SU-DHL-6 (cell line): Measurements from ENCODE around the gene BRCA1.

ENCODE experiments used
- H2AFZ ChIP-seq: fragments of 200-600 bp; sonication (generic); 2 replicates; pipeline ENCODE4 v1.6.1; 2014; ENCODE audit warnings: low read depth, mild to moderate bottlenecking, moderate library complexity, mixed read lengths, antibody characterized with exemption, low read length; ENCODE audit not compliant: severe bottlenecking
- H3F3A ChIP-seq: fragments of 200-600 bp; shearing (Covaris generic); 2 replicates; pipeline ENCODE4 v1.6.0; 2016; ENCODE audit warnings: antibody characterized with exemption, mild to moderate bottlenecking; ENCODE audit not compliant: insufficient read depth
- H3K27ac ChIP-seq: fragments of 200-600 bp; sonication (generic); 2 replicates; pipeline ENCODE4 v1.5.1; 2016; ENCODE audit warnings: low read depth, mild to moderate bottlenecking, low read length, moderate library complexity, mixed read lengths
- H3K27me3 ChIP-seq: fragments of 200-600 bp; sonication (generic), shearing (Covaris generic); 2 replicates; pipeline ENCODE4 v1.6.0; 2014; ENCODE audit warnings: mild to moderate bottlenecking, low read length
- H3K36me3 ChIP-seq: fragments of 200-600 bp; sonication (generic); 2 replicates; pipeline ENCODE4 v1.6.1; 2014; ENCODE audit warnings: mild to moderate bottlenecking, low read length, mixed read lengths
- H3K4me2 ChIP-seq: fragments of 300-600, 200-600 bp; shearing (Covaris generic), sonication (generic); 2 replicates; pipeline ENCODE4 v1.6.0; 2014; ENCODE audit warnings: low read length, low read depth, mild to moderate bottlenecking; ENCODE audit not compliant: poor library complexity, severe bottlenecking
- H3K4me3 ChIP-seq: fragments of 200-600 bp; sonication (generic); 2 replicates; pipeline ENCODE4 v1.5.1; 2014; ENCODE audit warnings: antibody characterized with exemption, low read length, mild to moderate bottlenecking, mixed read lengths; ENCODE audit not compliant: insufficient read depth, poor library complexity, severe bottlenecking
- H3K79me2 ChIP-seq: fragments of 200-600 bp; sonication (generic); 2 replicates; pipeline ENCODE4 v1.6.1; 2014; ENCODE audit warnings: mild to moderate bottlenecking, low read length, moderate library complexity; ENCODE audit not compliant: insufficient read depth
- H3K9ac ChIP-seq: fragments of 200-600 bp; sonication (generic); 2 replicates; pipeline ENCODE4 v1.7.0; 2014; ENCODE audit warnings: mild to moderate bottlenecking, low read length
- H3K9me2 ChIP-seq: fragments of 200-600 bp; sonication (generic); replicated peaks from 2 replicates; pipeline ENCODE4 v1.6.1; 2014; ENCODE audit warnings: low read length; ENCODE audit not compliant: insufficient read depth
- H3K9me3 ChIP-seq: fragments of 200-600 bp; sonication (generic); 2 replicates; pipeline ENCODE4 v1.6.1; 2014; ENCODE audit warnings: low read length, mixed read lengths; ENCODE audit not compliant: insufficient read depth
- H4K20me1 ChIP-seq: fragments of 200-600 bp; sonication (generic); 2 replicates; pipeline ENCODE4 v1.6.1; 2014; ENCODE audit warnings: low read depth, mild to moderate bottlenecking, antibody characterized with exemption, low read length, moderate library complexity, mixed read lengths
- EZH2phosphoT487 ChIP-seq: fragments of 200-600 bp; sonication (generic), shearing (Covaris generic); conservative IDR thresholded peaks from 2 replicates; pipeline ENCODE4 v1.6.1; 2018; ENCODE audit warnings: mild to moderate bottlenecking, antibody characterized with exemption, low read length, moderate library complexity, mixed read lengths
- TF ChIP-seq, protein P1 (sequence below): fragments of 200-600 bp; sonication (generic); IDR thresholded peaks from one replicate; pipeline ENCODE4 v1.5.1; 2017; ENCODE audit warnings: antibody characterized with exemption, mild to moderate bottlenecking, low read length, moderate library complexity; ENCODE audit not compliant: insufficient read depth, poor library complexity, severe bottlenecking

Gene BRCA1

GRCh38 chr17:42999003-42999525 is 126.1 kb downstream of the BRCA1 start:
- H4K20me1 ChIP-seq = peaks cover 5% of the 10 kb centered on the region; the same call in 1 of the 2 replicates
- TF ChIP-seq, protein P1, sequence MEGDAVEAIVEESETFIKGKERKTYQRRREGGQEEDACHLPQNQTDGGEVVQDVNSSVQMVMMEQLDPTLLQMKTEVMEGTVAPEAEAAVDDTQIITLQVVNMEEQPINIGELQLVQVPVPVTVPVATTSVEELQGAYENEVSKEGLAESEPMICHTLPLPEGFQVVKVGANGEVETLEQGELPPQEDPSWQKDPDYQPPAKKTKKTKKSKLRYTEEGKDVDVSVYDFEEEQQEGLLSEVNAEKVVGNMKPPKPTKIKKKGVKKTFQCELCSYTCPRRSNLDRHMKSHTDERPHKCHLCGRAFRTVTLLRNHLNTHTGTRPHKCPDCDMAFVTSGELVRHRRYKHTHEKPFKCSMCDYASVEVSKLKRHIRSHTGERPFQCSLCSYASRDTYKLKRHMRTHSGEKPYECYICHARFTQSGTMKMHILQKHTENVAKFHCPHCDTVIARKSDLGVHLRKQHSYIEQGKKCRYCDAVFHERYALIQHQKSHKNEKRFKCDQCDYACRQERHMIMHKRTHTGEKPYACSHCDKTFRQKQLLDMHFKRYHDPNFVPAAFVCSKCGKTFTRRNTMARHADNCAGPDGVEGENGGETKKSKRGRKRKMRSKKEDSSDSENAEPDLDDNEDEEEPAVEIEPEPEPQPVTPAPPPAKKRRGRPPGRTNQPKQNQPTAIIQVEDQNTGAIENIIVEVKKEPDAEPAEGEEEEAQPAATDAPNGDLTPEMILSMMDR = no peak
- no peak for TF ChIP-seq EZH2phosphoT487
- H3K27me3 ChIP-seq = no peaks in the 10 kb centered on the region
- peaks cover 20% of the 10 kb centered on the region for H3K79me2 ChIP-seq
- H3K9ac ChIP-seq = peak overlapping the region; percentile 97
- peak overlapping the region; percentile 79 for H3K27ac ChIP-seq
- peak overlapping the region; percentile 95 for H3K4me3 ChIP-seq
- peaks cover 22% of the 10 kb centered on the region for H3K36me3 ChIP-seq
- no peak overlapping the region for H2AFZ ChIP-seq
- H3K9me3 ChIP-seq = no peaks in the 10 kb centered on the region
- H3F3A ChIP-seq = peaks cover 41% of the 10 kb centered on the region
- H3K9me2 ChIP-seq = no peaks in the 10 kb centered on the region
- peak overlapping the region; percentile 78 for H3K4me2 ChIP-seq

- H3K27ac ChIP-seq = peak within 1 kb of the TSS; percentile 79
Observed at GRCh38 chr17:42997984-42998938, 126.9 kb downstream of the BRCA1 start, which contains the start of gene RPL27. RPL27 (plus strand) TSS chr17:42998419; CDS start chr17:42998751, 332 bp downstream.

GRCh38 chr17:42997390-42997983 is 127.7 kb downstream of the BRCA1 start:
- Histone ChIP-seq H3K4me2 (peak overlapping the region; percentile 82), H3F3A (peaks cover 27% of the 10 kb centered on the region), H3K27ac (peak overlapping the region; percentile 44), H3K79me2 (peaks cover 20% of the 10 kb centered on the region), H3K9me3 (no peaks in the 10 kb centered on the region), H3K36me3 (peaks cover 14% of the 10 kb centered on the region), H3K9ac (peak overlapping the region; percentile 52), H3K4me3 (peak overlapping the region; percentile 48), H3K27me3 (no peaks in the 10 kb centered on the region), H4K20me1 (peaks cover 5% of the 10 kb centered on the region; the same call in 1 of the 2 replicates), H2AFZ (peak overlapping the region; percentile 80), H3K9me2 (no peaks in the 10 kb centered on the region)
- TF ChIP-seq EZH2phosphoT487 = no peak
- TF ChIP-seq, protein P1 = no peak

More at GRCh38 chr17:42997984-42998938, 126.9 kb downstream of the BRCA1 start, which contains the start of gene RPL27:
- Histone ChIP-seq H3K4me2 (peak within 1 kb of the TSS; percentile 82), H3K79me2 (peaks cover 20% of the 10 kb centered on the region), H2AFZ (peak within 1 kb of the TSS; percentile 80), H4K20me1 (peaks cover 5% of the 10 kb centered on the region; the same call in 1 of the 2 replicates), H3K9me3 (no peaks in the 10 kb centered on the region), H3F3A (peaks cover 34% of the 10 kb centered on the region), H3K27me3 (no peaks in the 10 kb centered on the region), H3K9me2 (no peaks in the 10 kb centered on the region), H3K36me3 (peaks cover 19% of the 10 kb centered on the region), H3K9ac (peak within 1 kb of the TSS; percentile 97), H3K4me3 (peak within 1 kb of the TSS; percentile 95)
- TF ChIP-seq, protein P1 = peak; percentile 86
- no peak for TF ChIP-seq EZH2phosphoT487
